ENCODE results near the gene AGAP2.
A peak's percentile ranks its signal among the peaks of the same experiment; 100 is the strongest.

Gene AGAP2

GRCh38 chr12:57767305-57767698 lies 28.8 kb upstream of the AGAP2 start:
- DNase-seq (ENCODE audit: low spot score) = no peak
- TF ChIP-seq CTCF (IDR thresholded peaks at IDR 0.05) = no peak
- H3K4me3 ChIP-seq = peak overlapping the region; percentile 69
- H3K27ac ChIP-seq = no peak overlapping the region

GRCh38 chr12:57766464-57767304 lies 28.1 kb upstream of the AGAP2 start, which contains the start of gene CYP27B1:
CYP27B1 (minus strand) TSS chr12:57767078; CDS start chr12:57767041, 37 bp downstream.
- peak within 1 kb of the TSS; percentile 69 for H3K4me3 ChIP-seq
- no peak for TF ChIP-seq CTCF (IDR thresholded peaks at IDR 0.05)
- H3K27ac ChIP-seq = peak within 1 kb of the TSS in 1 of 2 donors; percentile 8
- DNase-seq (ENCODE audit: low spot score) = no peak

GRCh38 chr12:57765698-57766463 lies 27.3 kb upstream of the AGAP2 start:
- Histone ChIP-seq H3K27ac (no peak overlapping the region), H3K4me3 (peak overlapping the region; percentile 69)
- no peak for TF ChIP-seq CTCF (IDR thresholded peaks at IDR 0.05)
- DNase-seq (ENCODE audit: low spot score) = no peak

GRCh38 chr12:57765003-57765697 lies 26.6 kb upstream of the AGAP2 start:
- no peak for TF ChIP-seq CTCF (IDR thresholded peaks at IDR 0.05)
- no peak overlapping the region for H3K27ac ChIP-seq
- H3K4me3 ChIP-seq = peak overlapping the region; percentile 69
- no peak for DNase-seq (ENCODE audit: low spot score)

GRCh38 chr12:57764662-57765002 lies 26.1 kb upstream of the AGAP2 start:
- no peak for DNase-seq (ENCODE audit: low spot score)
- H3K4me3 ChIP-seq = peak overlapping the region; percentile 69
- H3K27ac ChIP-seq = no peak overlapping the region
- no peak for TF ChIP-seq CTCF (IDR thresholded peaks at IDR 0.05)

GRCh38 chr12:57763881-57764661 lies 25.5 kb upstream of the AGAP2 start:
- no peak for DNase-seq (ENCODE audit: low spot score)
- no peak for TF ChIP-seq CTCF (IDR thresholded peaks at IDR 0.05)
- Histone ChIP-seq H3K4me3 (no peak overlapping the region), H3K27ac (no peak overlapping the region)
